A172 (cell line): ENCODE data around the gene RO60. TPM values are rescaled to one million over a fixed set of nuclear protein-coding genes. Genes with fewer than 3 reads are reported as not detected.
A peak's percentile ranks its signal among the peaks of the same experiment; 100 is the strongest.

Experiments
- DNase-seq: peaks from one replicate; pipeline ENCODE4 v3.0.0-alpha.2; 2015; ENCODE audit warnings: low spot score
- total RNA-seq: library from RNA; depleted of rRNA; stranded (reverse); fragments of >200 nt; shearing (Covaris generic); gene quantifications from 2 replicates; pipeline ENCODE4 v1.2.3, GENCODE V29; 2014

RO60 gene
- total RNA-seq, 1 experiment from 2014 or later: 130 TPM

GRCh38 chr1:193060938-193061337 is 1.5 kb downstream of the RO60 start:
- DNase-seq: no peak

GRCh38 chr1:193062698-193063463 is 3.5 kb downstream of the RO60 start:
- peak; percentile 33 for DNase-seq

DNA sequence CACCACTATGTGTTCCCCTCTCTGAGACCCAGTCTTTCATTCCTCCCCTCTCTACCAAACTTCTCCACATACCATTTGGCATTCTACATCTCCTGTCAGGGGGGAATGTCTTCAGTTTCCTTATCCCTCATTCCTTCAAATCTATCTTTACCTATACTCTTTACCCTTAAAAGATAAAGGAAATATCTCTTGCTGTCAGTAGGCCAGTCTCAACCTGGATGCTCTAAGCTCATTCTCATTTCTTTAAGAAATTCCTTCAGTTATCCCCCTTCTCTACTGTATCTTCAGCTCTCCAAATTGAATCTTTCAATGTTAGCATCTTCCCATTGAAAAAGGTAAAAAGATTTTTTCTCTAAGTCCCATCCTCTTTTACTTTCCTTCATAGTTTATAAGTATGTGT is 6.5 kb downstream of the RO60 start:
- DNase-seq: no peak

DNA sequence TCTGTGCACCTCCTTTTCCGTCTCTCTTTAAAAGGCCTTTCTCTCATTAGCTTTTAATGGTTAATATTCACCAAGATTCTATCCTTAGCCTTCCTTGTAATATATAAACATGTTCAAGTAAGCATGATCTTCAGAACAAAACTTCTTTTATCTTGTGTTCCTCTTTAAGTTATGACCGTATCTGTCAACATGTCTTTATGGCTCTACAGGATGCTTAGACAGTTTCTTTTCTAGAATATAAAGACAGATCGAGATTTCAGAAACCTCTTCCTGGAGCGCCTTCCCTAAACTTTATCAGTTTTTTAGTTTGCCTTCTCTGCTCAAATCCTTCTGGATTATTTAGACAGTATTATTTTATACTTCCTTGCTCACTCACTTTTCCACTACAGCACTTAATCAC is 7.2 kb downstream of the RO60 start:
- DNase-seq: no peak

- no peak for DNase-seq
Measured at GRCh38 chr1:193068013-193068412, 8.6 kb downstream of the RO60 start.

- peak; percentile 40 for DNase-seq
Measured at GRCh38 chr1:193069748-193070385, 10.5 kb downstream of the RO60 start.

DNA sequence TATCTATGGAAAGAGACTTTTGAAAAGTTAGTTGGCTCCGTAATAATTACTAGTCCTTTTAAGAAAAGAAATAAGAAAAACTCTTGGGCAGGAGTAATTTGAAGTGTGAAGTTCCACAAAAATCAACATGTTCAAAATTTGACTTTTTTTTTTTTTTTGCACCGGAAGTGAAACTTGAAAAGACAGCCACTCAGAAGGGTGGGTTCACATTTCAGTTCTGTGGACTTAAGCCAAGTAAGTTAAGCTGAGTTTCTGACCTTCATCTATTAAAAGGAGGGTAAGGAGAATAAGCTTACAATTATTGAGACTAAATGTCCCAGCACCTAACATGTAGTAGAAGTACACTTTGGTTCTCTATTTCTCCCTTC is 11.0 kb downstream of the RO60 start:
- no peak for DNase-seq

GRCh38 chr1:193070942-193071341 is 11.5 kb downstream of the RO60 start:
- peak; percentile 64 for DNase-seq

GRCh38 chr1:193077991-193078390 is 18.6 kb downstream of the RO60 start:
- no peak for DNase-seq

DNA sequence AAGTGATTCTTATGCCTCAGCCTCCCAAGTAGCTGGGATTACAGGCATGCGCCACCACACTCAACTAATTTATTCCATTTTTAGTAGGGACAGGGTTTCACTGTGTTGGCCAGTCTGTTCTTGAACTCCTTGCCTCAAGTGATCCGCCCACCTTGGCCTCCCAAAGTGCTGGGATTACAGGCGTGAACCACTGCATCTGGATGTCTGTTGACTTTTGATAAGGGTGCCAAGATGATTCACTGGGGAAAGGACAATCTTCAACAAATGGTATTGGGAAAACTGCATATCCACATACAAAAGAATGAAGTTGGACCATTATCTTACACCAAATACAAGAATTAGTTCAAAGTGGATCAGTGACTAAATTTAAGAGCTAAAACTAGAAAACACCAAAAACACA is 19.8 kb downstream of the RO60 start:
- no peak for DNase-seq

- no peak for DNase-seq
Measured at GRCh38 chr1:193083365-193084088, 24.1 kb downstream of the RO60 start.

- DNase-seq: no peak
Measured at GRCh38 chr1:193085263-193085662, 25.9 kb downstream of the RO60 start.

DNA sequence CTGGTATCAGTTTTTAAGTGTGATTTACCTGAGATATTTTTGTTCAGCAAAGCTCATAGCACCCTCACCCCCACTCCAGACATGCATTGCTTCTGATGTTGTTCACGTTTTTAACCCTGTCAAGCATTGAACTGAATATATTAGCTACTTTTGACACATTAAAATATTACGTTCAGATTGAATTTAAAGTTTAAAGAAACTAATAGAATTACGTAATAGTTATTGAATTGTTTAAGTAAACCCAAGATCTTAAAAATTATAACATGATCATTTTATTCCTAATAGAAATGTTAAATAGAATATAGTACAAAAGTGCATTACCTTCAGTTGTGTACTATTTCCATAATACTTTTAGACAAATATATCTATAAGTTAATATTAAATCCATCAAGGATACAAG is 26.9 kb downstream of the RO60 start:
- no peak for DNase-seq

- DNase-seq: no peak
Measured at GRCh38 chr1:193087893-193088292, 28.5 kb downstream of the RO60 start.

DNA sequence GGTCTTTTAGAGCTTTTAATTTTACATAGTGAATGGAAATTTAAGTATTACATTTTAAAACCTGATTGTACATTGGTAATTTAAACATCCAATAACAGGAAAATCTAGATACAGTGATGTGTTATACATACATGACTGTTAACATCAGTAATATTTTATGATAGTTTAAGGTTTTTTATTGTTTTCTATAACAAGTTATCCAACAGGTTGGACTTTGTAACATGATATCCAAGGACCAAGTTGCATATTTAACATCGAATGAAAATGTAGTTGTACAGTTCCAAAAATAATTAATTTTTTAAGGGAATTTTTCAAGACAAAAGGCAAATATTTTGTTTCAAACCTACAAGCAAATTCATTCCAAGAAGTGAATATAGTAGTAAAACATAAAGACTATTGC is 31.5 kb downstream of the RO60 start:
- no peak for DNase-seq

DNA sequence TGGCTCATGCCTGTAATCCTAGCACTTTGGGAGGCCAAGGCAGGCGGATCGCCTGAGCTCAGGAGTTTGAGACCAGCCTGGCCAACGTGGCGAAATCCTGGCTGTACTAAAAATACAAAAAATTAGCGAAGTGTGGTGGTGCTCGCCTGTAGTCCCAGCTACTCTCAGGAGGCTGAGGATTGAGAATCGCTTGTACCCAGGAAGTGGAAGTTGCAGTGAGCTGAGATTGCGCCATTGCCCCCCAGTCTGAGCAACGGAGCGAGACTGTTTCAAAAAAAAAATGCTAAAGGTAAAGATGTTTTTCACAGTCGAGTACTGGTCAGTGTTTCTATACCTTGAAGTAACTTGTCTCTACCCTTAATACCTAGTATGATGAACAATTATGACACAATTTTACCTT is 34.7 kb downstream of the RO60 start:
- no peak for DNase-seq

DNA sequence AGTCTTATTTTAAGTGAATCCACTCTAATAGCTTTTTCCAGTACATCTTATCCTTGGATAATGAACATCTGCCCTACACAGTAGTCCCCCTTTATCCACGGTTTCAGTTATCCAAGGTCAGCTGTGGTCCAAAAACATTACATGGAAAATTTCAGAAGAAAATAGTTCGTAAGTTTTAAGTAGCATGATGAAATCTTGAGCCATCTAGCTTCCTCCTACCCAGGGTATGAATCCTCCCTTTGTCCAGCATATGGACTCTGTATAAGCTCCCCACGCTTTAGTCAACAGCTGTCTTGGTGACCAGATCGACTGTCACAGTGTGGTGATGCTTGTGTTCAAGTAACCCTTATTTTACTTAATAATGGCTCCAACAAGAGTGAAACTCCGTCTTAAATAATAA is 43.2 kb downstream of the RO60 start:
- DNase-seq: no peak

DNA sequence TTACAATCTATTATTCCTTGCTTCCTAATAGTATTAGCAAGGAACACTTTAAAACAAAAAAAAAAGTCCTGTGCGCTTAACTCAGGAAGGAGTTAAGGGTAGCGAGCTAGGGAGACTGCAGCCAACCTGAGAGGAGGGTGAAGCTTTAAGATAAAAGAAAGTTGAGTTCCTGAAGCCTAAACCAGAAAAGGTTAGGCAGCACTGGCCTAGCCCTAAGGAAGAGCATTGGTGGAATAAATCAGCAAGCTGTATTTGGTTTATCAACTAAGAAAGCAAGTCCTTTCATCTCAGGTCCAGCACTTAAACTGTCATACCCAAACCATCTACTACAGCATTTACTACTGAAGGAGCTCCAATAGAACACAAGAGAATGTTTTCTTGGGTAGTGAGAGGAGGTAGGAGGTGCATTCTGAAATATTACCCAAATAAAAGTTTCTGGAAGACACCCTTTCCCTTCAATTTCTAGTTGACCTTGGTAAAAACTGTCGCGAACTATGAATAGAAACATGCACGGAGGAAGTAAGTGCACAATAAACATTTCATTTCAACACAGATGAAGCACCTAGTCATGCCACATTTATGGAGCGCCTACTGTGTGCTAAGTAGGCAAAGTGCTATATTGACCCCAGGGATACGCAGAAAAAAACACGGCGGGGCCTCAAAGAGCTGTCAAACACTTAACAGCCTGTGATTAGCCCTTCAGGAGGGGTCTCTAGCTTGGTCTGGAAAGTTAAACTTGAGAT is 44.5 kb downstream of the RO60 start:
- peak; percentile 18 for DNase-seq

GRCh38 chr1:193104502-193104906 is 45.1 kb downstream of the RO60 start:
- peak; percentile 57 for DNase-seq

GRCh38 chr1:193104907-193105820 is 45.8 kb downstream of the RO60 start, which contains the start of gene GLRX2:
TSS of gene GLRX2 (minus strand) at chr1:193105414. CDS start at chr1:193105382, 32 bp downstream.
- peak; percentile 80 for DNase-seq

- DNase-seq: no peak
Measured at GRCh38 chr1:193105821-193106177, 46.4 kb downstream of the RO60 start.
